Karpas-422 (cell line): Measurements from ENCODE around the gene HPS5. TPM values are rescaled to one million over a fixed set of nuclear protein-coding genes. Genes with fewer than 3 reads are reported as not detected.
"Not testable (repeated sequence)": the region's sequence is repeated elsewhere in the genome, so short reads cannot be mapped to it uniquely, and the experiment has no call there.

Experiments used
- DNase-seq: peaks from one replicate; pipeline ENCODE4 v3.0.0-alpha.2; 2015
- H2AFZ ChIP-seq: fragments of 200-600 bp; sonication (generic); 2 replicates; pipeline ENCODE4 v1.6.1; 2014; ENCODE audit warnings: antibody characterized with exemption, low read length, mixed read lengths
- H3K27ac ChIP-seq: fragments of 200-600 bp; sonication (generic); 2 replicates; pipeline ENCODE4 v1.5.1; 2014; ENCODE audit warnings: mild to moderate bottlenecking, low read length, moderate library complexity
- H3K27me3 ChIP-seq: fragments of 200-600 bp; sonication (generic); 2 replicates; pipeline ENCODE4 v1.6.1; 2014; ENCODE audit warnings: low read length, mixed read lengths
- H3K36me3 ChIP-seq: fragments of 200-600 bp; sonication (generic); 2 replicates; pipeline ENCODE4 v1.6.1; 2014; ENCODE audit warnings: low read length, mixed read lengths; ENCODE audit not compliant: insufficient read depth
- H3K4me1 ChIP-seq: fragments of 200-600 bp; sonication (generic); 2 replicates; pipeline ENCODE4 v1.6.1; 2014; ENCODE audit warnings: mild to moderate bottlenecking, low read length, mixed read lengths
- H3K4me2 ChIP-seq: fragments of 200-600 bp; sonication (generic); 2 replicates; pipeline ENCODE4 v1.6.1; 2014; ENCODE audit warnings: low read length, low read depth, mild to moderate bottlenecking; ENCODE audit not compliant: poor library complexity, severe bottlenecking
- H3K4me3 ChIP-seq: fragments of 200-600 bp; sonication (generic); 2 replicates; pipeline ENCODE4 v1.5.1; 2014; ENCODE audit warnings: mild to moderate bottlenecking, antibody characterized with exemption, low read length, mixed read lengths
- H3K79me2 ChIP-seq: fragments of 200-600 bp; sonication (generic); 2 replicates; pipeline ENCODE4 v1.6.1; 2014; ENCODE audit warnings: mild to moderate bottlenecking, low read length, mixed read lengths
- H3K9ac ChIP-seq: fragments of 200-600 bp; sonication (generic); 2 replicates; pipeline ENCODE4 v1.6.0; 2014; ENCODE audit warnings: low read length
- H3K9me2 ChIP-seq: fragments of 200-600 bp; sonication (generic), shearing (Covaris generic); replicated peaks from 2 replicates; pipeline ENCODE4 v1.6.0; 2014; ENCODE audit warnings: mild to moderate bottlenecking, low read length, moderate library complexity; ENCODE audit not compliant: insufficient read depth
- H3K9me3 ChIP-seq: fragments of 300-700, 200-600 bp; sonication (generic); 2 replicates; pipeline ENCODE4 v1.6.1; 2014; ENCODE audit warnings: low read length, mixed read lengths
- H4K20me1 ChIP-seq: fragments of 200-600 bp; sonication (generic); 2 replicates; pipeline ENCODE4 v1.6.1; 2014; ENCODE audit warnings: mild to moderate bottlenecking, antibody characterized with exemption, low read length, low read depth; ENCODE audit not compliant: insufficient read depth
- total RNA-seq: library from RNA; depleted of rRNA; stranded (reverse); fragments of >200 nt; shearing (Covaris generic); gene quantifications from 2 replicates; pipeline ENCODE4 v1.2.3, GENCODE V29; 2014; ENCODE audit warnings: low replicate concordance

The HPS5 gene
- total RNA-seq, 1 experiment from 2014 or later: 44.2 TPM

- no peak for DNase-seq
- Histone ChIP-seq H2AFZ (no peak overlapping the region), H3K27me3 (no peaks in the 10 kb centered on the region), H3K9me3 (no peaks in the 10 kb centered on the region), H3K9me2 (no peaks in the 10 kb centered on the region), H3K27ac (no peak overlapping the region), H3K9ac (no peak overlapping the region), H3K79me2 (no peaks in the 10 kb centered on the region), H3K4me1 (no peaks in the 10 kb centered on the region), H3K4me2 (no peak overlapping the region), H3K4me3 (no peak overlapping the region), H3K36me3 (no peaks in the 10 kb centered on the region), H4K20me1 (no peaks in the 10 kb centered on the region)
These were observed 57.0 kb downstream of the HPS5 start for GRCh38 chr11:18264677-18265555.

- H3K9ac ChIP-seq: no peak overlapping the region
- H3K9me3 ChIP-seq: no peaks in the 10 kb centered on the region
- no peaks in the 10 kb centered on the region for H3K4me1 ChIP-seq
- no peak overlapping the region for H3K4me2 ChIP-seq
- H3K79me2 ChIP-seq: no peaks in the 10 kb centered on the region
- no peaks in the 10 kb centered on the region for H3K36me3 ChIP-seq
- no peaks in the 10 kb centered on the region for H3K27me3 ChIP-seq
- no peak for DNase-seq
- no peak overlapping the region for H3K4me3 ChIP-seq
- H3K9me2 ChIP-seq: no peaks in the 10 kb centered on the region
- H3K27ac ChIP-seq: no peak overlapping the region
- H4K20me1 ChIP-seq: no peaks in the 10 kb centered on the region
- H2AFZ ChIP-seq: no peak overlapping the region; the same call in 1 of the 2 replicates
These were observed 57.9 kb downstream of the HPS5 start for GRCh38 chr11:18264035-18264434.

DNA sequence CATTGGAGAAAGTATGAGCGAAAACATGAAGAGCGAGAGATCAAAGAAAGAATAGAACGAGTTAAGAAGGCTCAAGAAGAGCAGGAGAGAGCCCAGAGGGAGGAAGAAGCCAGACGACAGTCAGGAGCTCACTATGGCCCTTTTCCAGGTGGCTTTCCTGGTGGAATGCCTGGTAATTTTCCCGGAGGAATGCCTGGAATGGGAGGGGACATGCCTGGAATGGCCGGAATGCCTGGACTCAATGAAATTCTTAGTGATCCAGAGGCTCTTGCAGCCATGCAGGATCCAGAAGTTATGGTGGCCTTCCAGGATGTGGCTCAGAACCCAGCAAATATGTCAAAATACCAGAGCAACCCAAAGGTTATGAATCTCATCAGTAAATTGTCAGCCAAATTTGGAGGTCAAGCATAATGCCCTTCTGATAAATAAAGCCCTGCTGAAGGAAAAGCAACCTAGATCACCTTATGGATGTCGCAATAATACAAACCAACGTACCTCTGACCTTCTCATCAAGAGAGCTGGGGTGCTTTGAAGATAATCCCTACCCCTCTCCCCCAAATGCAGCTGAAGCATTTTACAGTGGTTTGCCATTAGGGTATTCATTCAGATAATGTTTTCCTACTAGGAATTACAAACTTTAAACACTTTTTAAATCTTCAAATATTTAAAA is 59.1 kb downstream of the HPS5 start:
- H4K20me1 ChIP-seq, H3K9ac ChIP-seq, H3K4me1 ChIP-seq, H3K27ac ChIP-seq, H3K4me2 ChIP-seq, H2AFZ ChIP-seq, H3K9me3 ChIP-seq, H3K79me2 ChIP-seq, H3K9me2 ChIP-seq, DNase-seq, H3K36me3 ChIP-seq, H3K27me3 ChIP-seq, H3K4me3 ChIP-seq: not testable (repeated sequence)

- Histone ChIP-seq H3K9me2 (no peaks in the 10 kb centered on the region), H3K4me3 (no peak overlapping the region), H3K9ac (no peak overlapping the region), H3K36me3 (no peaks in the 10 kb centered on the region), H3K4me1 (no peaks in the 10 kb centered on the region), H2AFZ (no peak overlapping the region), H3K9me3 (no peaks in the 10 kb centered on the region), H3K79me2 (no peaks in the 10 kb centered on the region), H4K20me1 (no peaks in the 10 kb centered on the region), H3K27ac (no peak overlapping the region), H3K27me3 (no peaks in the 10 kb centered on the region), H3K4me2 (no peak overlapping the region)
- no peak for DNase-seq
These were observed 60.2 kb downstream of the HPS5 start for GRCh38 chr11:18261721-18262120.

GRCh38 chr11:18259259-18259658 is 62.7 kb downstream of the HPS5 start:
- Histone ChIP-seq H3K4me1 (no peaks in the 10 kb centered on the region), H3K9ac (no peak overlapping the region), H3K9me3 (no peaks in the 10 kb centered on the region), H3K4me3 (no peak overlapping the region), H3K9me2 (no peaks in the 10 kb centered on the region), H2AFZ (no peak overlapping the region), H4K20me1 (no peaks in the 10 kb centered on the region), H3K27ac (no peak overlapping the region), H3K4me2 (no peak overlapping the region), H3K27me3 (no peaks in the 10 kb centered on the region), H3K36me3 (no peaks in the 10 kb centered on the region), H3K79me2 (no peaks in the 10 kb centered on the region)
- no peak for DNase-seq

- no peak for DNase-seq
- H3K79me2 ChIP-seq: no peaks in the 10 kb centered on the region
- no peak overlapping the region for H3K27ac ChIP-seq
- H3K9me3 ChIP-seq: no peaks in the 10 kb centered on the region
- no peaks in the 10 kb centered on the region for H3K27me3 ChIP-seq
- H3K4me2 ChIP-seq: no peak overlapping the region
- no peak overlapping the region for H3K9ac ChIP-seq
- H3K4me3 ChIP-seq: no peak overlapping the region
- H3K4me1 ChIP-seq: no peaks in the 10 kb centered on the region
- no peak overlapping the region for H2AFZ ChIP-seq
- H3K36me3 ChIP-seq: no peaks in the 10 kb centered on the region
- H3K9me2 ChIP-seq: no peaks in the 10 kb centered on the region
- no peaks in the 10 kb centered on the region for H4K20me1 ChIP-seq
These were observed 67.1 kb downstream of the HPS5 start for GRCh38 chr11:18254781-18255361.

DNA sequence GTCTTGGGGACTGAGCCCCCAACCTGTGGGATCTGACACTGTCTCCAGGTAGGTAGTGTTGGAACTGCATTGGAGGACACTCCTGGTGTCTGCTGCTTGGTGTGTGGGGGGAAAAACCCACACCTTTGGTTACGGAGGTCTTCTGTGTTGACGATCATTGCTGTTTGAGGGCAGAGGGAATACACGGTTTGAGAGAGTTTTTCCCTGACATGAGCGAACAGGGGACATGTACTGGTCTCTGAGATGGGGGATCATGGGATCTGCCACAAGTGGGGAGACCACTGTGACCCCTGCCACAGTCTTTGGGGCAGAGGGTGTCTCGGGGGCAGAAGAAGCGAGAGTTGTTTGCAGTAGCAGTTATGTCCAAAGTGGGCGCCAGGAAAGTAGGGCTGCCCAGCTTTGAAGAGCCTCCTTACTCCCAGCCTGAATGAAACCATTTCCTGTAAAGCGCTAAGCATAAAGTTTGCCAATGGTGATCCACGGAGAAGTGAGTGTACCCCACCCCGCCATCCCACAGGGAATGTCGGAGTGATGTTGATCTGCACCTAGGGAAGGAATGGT is 68.1 kb downstream of the HPS5 start:
- Histone ChIP-seq H3K4me2 (no peak overlapping the region), H3K9ac (no peak overlapping the region), H3K27ac (no peak overlapping the region), H3K79me2 (no peaks in the 10 kb centered on the region), H3K27me3 (no peaks in the 10 kb centered on the region), H3K4me3 (no peak overlapping the region), H3K4me1 (no peaks in the 10 kb centered on the region), H3K9me3 (no peaks in the 10 kb centered on the region), H3K9me2 (no peaks in the 10 kb centered on the region), H2AFZ (no peak overlapping the region), H4K20me1 (no peaks in the 10 kb centered on the region), H3K36me3 (no peaks in the 10 kb centered on the region)
- no peak for DNase-seq

GRCh38 chr11:18253233-18253632 is 68.7 kb downstream of the HPS5 start:
- no peak overlapping the region for H3K4me2 ChIP-seq
- H3K36me3 ChIP-seq: no peaks in the 10 kb centered on the region
- no peak overlapping the region for H2AFZ ChIP-seq
- no peaks in the 10 kb centered on the region for H3K27me3 ChIP-seq
- no peak overlapping the region for H3K4me3 ChIP-seq
- no peak overlapping the region for H3K27ac ChIP-seq
- H4K20me1 ChIP-seq: no peaks in the 10 kb centered on the region
- H3K9me2 ChIP-seq: no peaks in the 10 kb centered on the region
- no peaks in the 10 kb centered on the region for H3K79me2 ChIP-seq
- H3K9me3 ChIP-seq: no peaks in the 10 kb centered on the region
- no peak overlapping the region for H3K9ac ChIP-seq
- no peaks in the 10 kb centered on the region for H3K4me1 ChIP-seq
- no peak for DNase-seq
